ENCODE data around the gene PTPN4.

The PTPN4 gene

GRCh38 chr2:119823734-119824334 lies 64.1 kb downstream of the PTPN4 start:
- Histone ChIP-seq H3K36me3 (ENCODE audit: control insufficient read depth in 1 of 2, insufficient read depth in 2 of 2, low read length in 2 of 2) (no peaks in the 10 kb centered on the region), H4K8ac (ENCODE audit: low read depth, low read length) (no peak overlapping the region), H3K9ac (ENCODE audit: low read length) (no peak overlapping the region), H4K91ac (ENCODE audit: low read depth, low read length) (no peak overlapping the region), H2BK120ac (ENCODE audit: insufficient read depth, low read length, poor library complexity) (no peak overlapping the region), H4K12ac (ENCODE audit: low read depth, low read length) (no peak overlapping the region), H2AFZ (ENCODE audit: insufficient read depth, low read length, poor library complexity) (no peak overlapping the region), H3K23ac (ENCODE audit: low read length) (no peak overlapping the region), H3K14ac (ENCODE audit: low read length) (no peak overlapping the region), H3K18ac (ENCODE audit: low read length) (no peak overlapping the region), H2AK5ac (ENCODE audit: low read length) (no peak overlapping the region), H3K4me3 (ENCODE audit: low read depth, low read length) (no peak overlapping the region), H3K9me3 (ENCODE audit: insufficient read depth, low read depth, low read length) (peaks cover 1% of the 10 kb centered on the region), H3K79me2 (ENCODE audit: control insufficient read depth, insufficient read depth, low read length, poor library complexity) (no peaks in the 10 kb centered on the region), H3K27me3 (ENCODE audit: insufficient read depth, low read length) (no peaks in the 10 kb centered on the region), H3K79me1 (ENCODE audit: low read length) (no peaks in the 10 kb centered on the region), H2BK12ac (ENCODE audit: low read length) (no peak overlapping the region), H3K27ac (ENCODE audit: low read depth, low read length) (no peak overlapping the region), H3K4ac (ENCODE audit: low read depth, low read length) (no peak overlapping the region), H3K4me1 (ENCODE audit: control insufficient read depth in 1 of 2, insufficient read depth in 2 of 2, low read length in 2 of 2) (peaks cover 0 to 2% of the 10 kb centered on the region in 2 experiments), H2BK5ac (ENCODE audit: low read depth, low read length, poor library complexity) (no peak overlapping the region), H3K4me2 (ENCODE audit: low read length) (no peak overlapping the region)
- peak; percentile 11 to 45 for DNase-seq
- WGBS (ENCODE audit: extremely low coverage, insufficient coverage, insufficient read length): no CpG with 5 or more reads among the region's 7 CpGs

GRCh38 chr2:119826370-119826961 lies 66.7 kb downstream of the PTPN4 start:
- H3K23ac ChIP-seq (ENCODE audit: low read length): no peak overlapping the region
- H2BK120ac ChIP-seq (ENCODE audit: insufficient read depth, low read length, poor library complexity): no peak overlapping the region
- no peak overlapping the region for H3K9ac ChIP-seq (ENCODE audit: low read length)
- no peak overlapping the region for H3K27ac ChIP-seq (ENCODE audit: low read depth, low read length)
- whole genome bisulfite sequencing (ENCODE audit: extremely low coverage, insufficient coverage, insufficient read length): no CpG with 5 or more reads among the region's 5 CpGs
- H4K91ac ChIP-seq (ENCODE audit: low read depth, low read length): no peak overlapping the region
- peak; percentile 9 to 64 for DNase-seq
- no peak overlapping the region for H3K18ac ChIP-seq (ENCODE audit: low read length)
- no peak overlapping the region for H2BK12ac ChIP-seq (ENCODE audit: low read length)
- no peak overlapping the region for H2AK5ac ChIP-seq (ENCODE audit: low read length)
- H3K27me3 ChIP-seq (ENCODE audit: insufficient read depth, low read length): no peaks in the 10 kb centered on the region
- H2BK5ac ChIP-seq (ENCODE audit: low read depth, low read length, poor library complexity): no peak overlapping the region
- no peak overlapping the region for H3K14ac ChIP-seq (ENCODE audit: low read length)
- H3K36me3 ChIP-seq (ENCODE audit: control insufficient read depth in 1 of 2, insufficient read depth in 2 of 2, low read length in 2 of 2): peaks cover 0 to 2% of the 10 kb centered on the region in 2 experiments
- no peaks in the 10 kb centered on the region for H3K79me1 ChIP-seq (ENCODE audit: low read length)
- H3K4me2 ChIP-seq (ENCODE audit: low read length): no peak overlapping the region
- H3K4me1 ChIP-seq (ENCODE audit: control insufficient read depth in 1 of 2, insufficient read depth in 2 of 2, low read length in 2 of 2): no peaks in the 10 kb centered on the region
- no peak overlapping the region for H3K4me3 ChIP-seq (ENCODE audit: low read depth, low read length)
- no peak overlapping the region for H4K8ac ChIP-seq (ENCODE audit: low read depth, low read length)
- no peak overlapping the region for H2AFZ ChIP-seq (ENCODE audit: insufficient read depth, low read length, poor library complexity)
- no peak overlapping the region for H4K12ac ChIP-seq (ENCODE audit: low read depth, low read length)
- H3K9me3 ChIP-seq (ENCODE audit: insufficient read depth, low read depth, low read length): peaks cover 2% of the 10 kb centered on the region
- H3K79me2 ChIP-seq (ENCODE audit: control insufficient read depth, insufficient read depth, low read length, poor library complexity): no peaks in the 10 kb centered on the region
- H3K4ac ChIP-seq (ENCODE audit: low read depth, low read length): no peak overlapping the region

- H3K4ac ChIP-seq (ENCODE audit: low read depth, low read length): no peak overlapping the region
- H3K23ac ChIP-seq (ENCODE audit: low read length): no peak overlapping the region
- no peak overlapping the region for H2AK5ac ChIP-seq (ENCODE audit: low read length)
- no peak overlapping the region for H4K12ac ChIP-seq (ENCODE audit: low read depth, low read length)
- no peaks in the 10 kb centered on the region for H3K4me1 ChIP-seq (ENCODE audit: control insufficient read depth in 1 of 2, insufficient read depth in 2 of 2, low read length in 2 of 2)
- H3K79me2 ChIP-seq (ENCODE audit: control insufficient read depth, insufficient read depth, low read length, poor library complexity): no peaks in the 10 kb centered on the region
- H4K8ac ChIP-seq (ENCODE audit: low read depth, low read length): no peak overlapping the region
- peaks cover 0 to 2% of the 10 kb centered on the region in 2 experiments for H3K36me3 ChIP-seq (ENCODE audit: control insufficient read depth in 1 of 2, insufficient read depth in 2 of 2, low read length in 2 of 2)
- H3K27ac ChIP-seq (ENCODE audit: low read depth, low read length): no peak overlapping the region
- H2AFZ ChIP-seq (ENCODE audit: insufficient read depth, low read length, poor library complexity): no peak overlapping the region
- no peak overlapping the region for H3K4me3 ChIP-seq (ENCODE audit: low read depth, low read length)
- H2BK5ac ChIP-seq (ENCODE audit: low read depth, low read length, poor library complexity): no peak overlapping the region
- H4K91ac ChIP-seq (ENCODE audit: low read depth, low read length): no peak overlapping the region
- no peak overlapping the region for H2BK12ac ChIP-seq (ENCODE audit: low read length)
- no CpG with 5 or more reads among the region's 5 CpGs for WGBS (ENCODE audit: extremely low coverage, insufficient coverage, insufficient read length)
- H3K79me1 ChIP-seq (ENCODE audit: low read length): no peaks in the 10 kb centered on the region
- no peak overlapping the region for H3K9ac ChIP-seq (ENCODE audit: low read length)
- no peak for DNase-seq
- H3K9me3 ChIP-seq (ENCODE audit: insufficient read depth, low read depth, low read length): peaks cover 2% of the 10 kb centered on the region
- H3K14ac ChIP-seq (ENCODE audit: low read length): no peak overlapping the region
- no peaks in the 10 kb centered on the region for H3K27me3 ChIP-seq (ENCODE audit: insufficient read depth, low read length)
- no peak overlapping the region for H3K4me2 ChIP-seq (ENCODE audit: low read length)
- H3K18ac ChIP-seq (ENCODE audit: low read length): no peak overlapping the region
- no peak overlapping the region for H2BK120ac ChIP-seq (ENCODE audit: insufficient read depth, low read length, poor library complexity)
Observed at GRCh38 chr2:119827866-119828507, 68.3 kb downstream of the PTPN4 start.

GRCh38 chr2:119836455-119837142 lies 76.9 kb downstream of the PTPN4 start:
- Histone ChIP-seq H3K9ac (ENCODE audit: low read length) (no peak overlapping the region), H4K91ac (ENCODE audit: low read depth, low read length) (no peak overlapping the region)

More at GRCh38 chr2:119836455-119837142, 76.9 kb downstream of the PTPN4 start:
- Histone ChIP-seq H2BK120ac (ENCODE audit: insufficient read depth, low read length, poor library complexity) (no peak overlapping the region), H4K8ac (ENCODE audit: low read depth, low read length) (no peak overlapping the region), H3K14ac (ENCODE audit: low read length) (no peak overlapping the region), H3K4ac (ENCODE audit: low read depth, low read length) (no peak overlapping the region), H3K23ac (ENCODE audit: low read length) (no peak overlapping the region), H2AK5ac (ENCODE audit: low read length) (no peak overlapping the region), H3K9me3 (ENCODE audit: insufficient read depth, low read depth, low read length) (no peaks in the 10 kb centered on the region), H2BK5ac (ENCODE audit: low read depth, low read length, poor library complexity) (no peak overlapping the region), H3K4me1 (ENCODE audit: control insufficient read depth in 1 of 2, insufficient read depth in 2 of 2, low read length in 2 of 2) (no peaks in the 10 kb centered on the region), H3K79me2 (ENCODE audit: control insufficient read depth, insufficient read depth, low read length, poor library complexity) (no peaks in the 10 kb centered on the region), H3K79me1 (ENCODE audit: low read length) (no peaks in the 10 kb centered on the region), H3K27ac (ENCODE audit: low read depth, low read length) (no peak overlapping the region), H3K36me3 (ENCODE audit: control insufficient read depth in 1 of 2, insufficient read depth in 2 of 2, low read length in 2 of 2) (no peaks in the 10 kb centered on the region), H4K12ac (ENCODE audit: low read depth, low read length) (no peak overlapping the region), H3K18ac (ENCODE audit: low read length) (no peak overlapping the region), H3K4me3 (ENCODE audit: low read depth, low read length) (no peak overlapping the region), H2BK12ac (ENCODE audit: low read length) (no peak overlapping the region), H3K27me3 (ENCODE audit: insufficient read depth, low read length) (no peaks in the 10 kb centered on the region), H3K4me2 (ENCODE audit: low read length) (no peak overlapping the region), H2AFZ (ENCODE audit: insufficient read depth, low read length, poor library complexity) (no peak overlapping the region)
- DNase-seq: no peak
- no CpG with 5 or more reads among the region's 22 CpGs for WGBS (ENCODE audit: extremely low coverage, insufficient coverage, insufficient read length)

Measured in trophoblast cell (in vitro differentiated cells and primary cell).